ENCODE results near the gene MSANTD7.

Gene MSANTD7

GRCh38 chr10:14838582-14839304, 637 bp downstream of the MSANTD7 start:
- H3K27me3 ChIP-seq (ENCODE audit: low read depth, low read length) = no peaks in the 10 kb centered on the region
- 0 out of 2 replicates have a peak, but pooled peaks cover 4% of the 10 kb centered on the region for H4K20me1 ChIP-seq (ENCODE audit: insufficient read depth, low read length)
- H3K79me2 ChIP-seq (ENCODE audit: low read length) = peaks cover 32% of the 10 kb centered on the region
- peak overlapping the region; percentile 59 for H3K27ac ChIP-seq (ENCODE audit: low read length)
- peak overlapping the region; percentile 96 for H3K4me2 ChIP-seq (ENCODE audit: low read length)
- H3K36me3 ChIP-seq (replicated peaks; ENCODE audit: low read depth, low read length) = peaks cover 30% of the 10 kb centered on the region
- peak overlapping the region; percentile 94 for H3K9ac ChIP-seq (ENCODE audit: low read length)
- TF ChIP-seq EZH2phosphoT487 (IDR thresholded peaks at IDR 0.05; ENCODE audit: low read depth) (no peak), CTCF (IDR thresholded peaks at IDR 0.05; ENCODE audit: low read depth, low read length) (no peak)
- H3K4me3 ChIP-seq (ENCODE audit: low read length) = peak overlapping the region; percentile 98
- H3K4me1 ChIP-seq (ENCODE audit: low read length) = peaks cover 9% of the 10 kb centered on the region
- no peaks in the 10 kb centered on the region for H3K9me3 ChIP-seq (ENCODE audit: insufficient read depth, low read length)
- peak overlapping the region; percentile 80 for H2AFZ ChIP-seq (ENCODE audit: low read depth, low read length)

- H3K27me3 ChIP-seq (ENCODE audit: low read depth, low read length) = no peaks in the 10 kb centered on the region
- peaks cover 9% of the 10 kb centered on the region for H3K4me1 ChIP-seq (ENCODE audit: low read length)
- H2AFZ ChIP-seq (ENCODE audit: low read depth, low read length) = no peak overlapping the region
- peak overlapping the region; percentile 94 for H3K9ac ChIP-seq (ENCODE audit: low read length)
- 0 out of 2 replicates have a peak, but pooled peaks cover 4% of the 10 kb centered on the region for H4K20me1 ChIP-seq (ENCODE audit: insufficient read depth, low read length)
- H3K4me3 ChIP-seq (ENCODE audit: low read length) = peak overlapping the region; percentile 98
- TF ChIP-seq CTCF (IDR thresholded peaks at IDR 0.05; ENCODE audit: low read depth, low read length) = no peak
- no peak for TF ChIP-seq EZH2phosphoT487 (IDR thresholded peaks at IDR 0.05; ENCODE audit: low read depth)
- H3K4me2 ChIP-seq (ENCODE audit: low read length) = peak overlapping the region; percentile 96
- H3K36me3 ChIP-seq (replicated peaks; ENCODE audit: low read depth, low read length) = peaks cover 34% of the 10 kb centered on the region
- H3K79me2 ChIP-seq (ENCODE audit: low read length) = peaks cover 32% of the 10 kb centered on the region
- H3K9me3 ChIP-seq (ENCODE audit: insufficient read depth, low read length) = no peaks in the 10 kb centered on the region
- peak overlapping the region; percentile 59; the same call in 1 of the 2 replicates for H3K27ac ChIP-seq (ENCODE audit: low read length)
Measured at GRCh38 chr10:14839305-14839695, 1.2 kb downstream of the MSANTD7 start.

- Histone ChIP-seq H4K20me1 (ENCODE audit: insufficient read depth, low read length) (0 out of 2 replicates have a peak, but pooled peaks cover 4% of the 10 kb centered on the region), H3K36me3 (replicated peaks; ENCODE audit: low read depth, low read length) (peaks cover 34% of the 10 kb centered on the region), H3K4me1 (ENCODE audit: low read length) (peaks cover 9% of the 10 kb centered on the region), H3K4me2 (ENCODE audit: low read length) (no peak overlapping the region), H3K27me3 (ENCODE audit: low read depth, low read length) (no peaks in the 10 kb centered on the region), H3K9ac (ENCODE audit: low read length) (no peak overlapping the region), H3K79me2 (ENCODE audit: low read length) (peaks cover 32% of the 10 kb centered on the region), H3K4me3 (ENCODE audit: low read length) (no peak overlapping the region), H3K9me3 (ENCODE audit: insufficient read depth, low read length) (no peaks in the 10 kb centered on the region), H2AFZ (ENCODE audit: low read depth, low read length) (no peak overlapping the region), H3K27ac (ENCODE audit: low read length) (no peak overlapping the region)
- TF ChIP-seq CTCF (IDR thresholded peaks at IDR 0.05; ENCODE audit: low read depth, low read length) (no peak), EZH2phosphoT487 (IDR thresholded peaks at IDR 0.05; ENCODE audit: low read depth) (no peak)
Measured at GRCh38 chr10:14840178-14840577, 2.1 kb downstream of the MSANTD7 start.

GRCh38 chr10:14843327-14843988, 5.4 kb downstream of the MSANTD7 start:
- no peak overlapping the region for H3K4me3 ChIP-seq (ENCODE audit: low read length)
- TF ChIP-seq EZH2phosphoT487 (IDR thresholded peaks at IDR 0.05; ENCODE audit: low read depth) = no peak
- TF ChIP-seq CTCF (IDR thresholded peaks at IDR 0.05; ENCODE audit: low read depth, low read length) = no peak
- no peak overlapping the region for H3K9ac ChIP-seq (ENCODE audit: low read length)
- no peak overlapping the region for H3K4me2 ChIP-seq (ENCODE audit: low read length)
- peaks cover 4% of the 10 kb centered on the region for H3K4me1 ChIP-seq (ENCODE audit: low read length)
- no peak overlapping the region for H2AFZ ChIP-seq (ENCODE audit: low read depth, low read length)
- H3K27ac ChIP-seq (ENCODE audit: low read length) = no peak overlapping the region
- 0 out of 2 replicates have a peak, but pooled peaks cover 4% of the 10 kb centered on the region for H4K20me1 ChIP-seq (ENCODE audit: insufficient read depth, low read length)
- H3K36me3 ChIP-seq (replicated peaks; ENCODE audit: low read depth, low read length) = peaks cover 36% of the 10 kb centered on the region
- H3K27me3 ChIP-seq (ENCODE audit: low read depth, low read length) = no peaks in the 10 kb centered on the region
- H3K9me3 ChIP-seq (ENCODE audit: insufficient read depth, low read length) = no peaks in the 10 kb centered on the region
- H3K79me2 ChIP-seq (ENCODE audit: low read length) = peaks cover 28% of the 10 kb centered on the region

Data from OCI-LY3 (cell line).